OCI-LY7 (cell line): Measurements from ENCODE around the gene ECE1. TPM values are rescaled to one million over a fixed set of nuclear protein-coding genes. Genes with fewer than 3 reads are reported as not detected.
A peak's percentile ranks its signal among the peaks of the same experiment; 100 is the strongest.
"Not testable (repeated sequence)": the region's sequence is repeated elsewhere in the genome, so short reads cannot be mapped to it uniquely, and the experiment has no call there.

Experiments used
- BruUV-seq: library from RNA; stranded (reverse); fragments of 400-500 nt; replicated peaks from 2 replicates; lab custom pipeline; 2021; lab: Mats Ljungman, UMichigan
- CTCF ChIA-PET: fragments of 300-600 bp; sonication (Branson Sonifier 250); formaldehyde crosslinking; loops from one replicate; lab custom pipeline; 2022; ENCODE audit warnings: antibody characterized with exemption; ENCODE audit not compliant: unreplicated experiment; lab: Charles Lee
- POLR2A ChIA-PET: fragments of 300-600 bp; sonication (Branson Sonifier 250); formaldehyde crosslinking; loops from one replicate; lab custom pipeline; 2022; ENCODE audit warnings: antibody characterized with exemption; lab: Charles Lee
- DNase-seq: peaks from one replicate; pipeline ENCODE4 v3.0.0-alpha.2; 2015; ENCODE audit warnings: low spot score
- H2AFZ ChIP-seq: fragments of 200-600 bp; sonication (generic), shearing (Covaris generic); 2 replicates; pipeline ENCODE4 v1.6.1; 2014; ENCODE audit warnings: mild to moderate bottlenecking, antibody characterized with exemption, low read length, moderate library complexity
- H3K27ac ChIP-seq: fragments of 200-600 bp; sonication (generic); 2 replicates; pipeline ENCODE4 v1.5.1; 2014; ENCODE audit warnings: mixed run types, low read depth, mild to moderate bottlenecking, moderate library complexity, low read length, inconsistent platforms; ENCODE audit not compliant: poor library complexity, severe bottlenecking
- H3K36me3 ChIP-seq: fragments of 200-600 bp; sonication (generic); 2 replicates; pipeline ENCODE4 v1.6.1; 2014; ENCODE audit warnings: mild to moderate bottlenecking, antibody characterized with exemption, low read length, moderate library complexity, mixed read lengths; ENCODE audit not compliant: insufficient read depth
- H3K4me1 ChIP-seq: fragments of 200-600 bp; sonication (generic); 2 replicates; pipeline ENCODE4 v1.5.1; 2014; ENCODE audit warnings: mild to moderate bottlenecking, low read length; ENCODE audit not compliant: insufficient read depth, poor library complexity, severe bottlenecking
- H3K4me2 ChIP-seq: fragments of 200-600 bp; sonication (generic); 2 replicates; pipeline ENCODE4 v1.6.1; 2014; ENCODE audit warnings: mild to moderate bottlenecking, low read length
- H3K4me3 ChIP-seq: fragments of 200-600 bp; sonication (generic); 2 replicates; pipeline ENCODE4 v1.5.1; 2014; ENCODE audit warnings: mild to moderate bottlenecking, low read depth, low read length; ENCODE audit not compliant: poor library complexity, severe bottlenecking
- H3K79me2 ChIP-seq: fragments of 200-600 bp; sonication (generic); 2 replicates; pipeline ENCODE4 v1.6.1; 2016; ENCODE audit warnings: low read depth, mild to moderate bottlenecking, low read length, moderate library complexity, mixed read lengths; ENCODE audit not compliant: insufficient read depth
- H3K9me2 ChIP-seq: fragments of 200-600 bp; sonication (generic); 2 replicates; pipeline ENCODE4 v1.6.1; 2016; ENCODE audit warnings: mild to moderate bottlenecking, low read length, mixed read lengths; ENCODE audit not compliant: insufficient read depth
- H3K9me3 ChIP-seq: fragments of 200-600 bp; sonication (generic); 2 replicates; pipeline ENCODE4 v1.6.1; 2014; ENCODE audit warnings: mild to moderate bottlenecking, mixed run types, low read length, mixed read lengths
- H4K20me1 ChIP-seq: fragments of 200-600 bp; sonication (generic); 2 replicates; pipeline ENCODE4 v1.6.1; 2014; ENCODE audit warnings: mild to moderate bottlenecking, antibody characterized with exemption, low read length, moderate library complexity, mixed read lengths; ENCODE audit not compliant: insufficient read depth
- EZH2phosphoT487 ChIP-seq: fragments of 200-600 bp; sonication (generic); IDR thresholded peaks from 2 replicates; pipeline ENCODE4 v1.6.1; 2018; ENCODE audit warnings: low read depth, borderline replicate concordance, mild to moderate bottlenecking, mixed run types, antibody characterized with exemption, low read length, moderate library complexity, mixed read lengths
- intact Hi-C: fragments of 100-400 bp; cut with micrococcal nuclease; formaldehyde crosslinking; loops from one replicate; pipeline ENCODE4 v1.10.0; 2022; ENCODE audit not compliant: unreplicated experiment
- total RNA-seq, 2 experiments: library from RNA; depleted of rRNA in 1 of 2; stranded (reverse); fragments of >200 nt in 1 of 2; shearing (Covaris generic) in 1 of 2; gene quantifications; 2 replicates each; pipeline ENCODE4 v1.2.3, GENCODE V29; 2014 to 2022
- TF ChIP-seq, protein P1 (sequence below): fragments of 200-600 bp; sonication (generic); conservative IDR thresholded peaks from 2 replicates; pipeline ENCODE4 v1.5.1; 2014; ENCODE audit warnings: mild to moderate bottlenecking, antibody characterized with exemption, low read length, moderate library complexity, mixed read lengths

Gene ECE1
- total RNA-seq, 2 experiments from 2014 or later = 20.0 to 32.8 TPM

DNA sequence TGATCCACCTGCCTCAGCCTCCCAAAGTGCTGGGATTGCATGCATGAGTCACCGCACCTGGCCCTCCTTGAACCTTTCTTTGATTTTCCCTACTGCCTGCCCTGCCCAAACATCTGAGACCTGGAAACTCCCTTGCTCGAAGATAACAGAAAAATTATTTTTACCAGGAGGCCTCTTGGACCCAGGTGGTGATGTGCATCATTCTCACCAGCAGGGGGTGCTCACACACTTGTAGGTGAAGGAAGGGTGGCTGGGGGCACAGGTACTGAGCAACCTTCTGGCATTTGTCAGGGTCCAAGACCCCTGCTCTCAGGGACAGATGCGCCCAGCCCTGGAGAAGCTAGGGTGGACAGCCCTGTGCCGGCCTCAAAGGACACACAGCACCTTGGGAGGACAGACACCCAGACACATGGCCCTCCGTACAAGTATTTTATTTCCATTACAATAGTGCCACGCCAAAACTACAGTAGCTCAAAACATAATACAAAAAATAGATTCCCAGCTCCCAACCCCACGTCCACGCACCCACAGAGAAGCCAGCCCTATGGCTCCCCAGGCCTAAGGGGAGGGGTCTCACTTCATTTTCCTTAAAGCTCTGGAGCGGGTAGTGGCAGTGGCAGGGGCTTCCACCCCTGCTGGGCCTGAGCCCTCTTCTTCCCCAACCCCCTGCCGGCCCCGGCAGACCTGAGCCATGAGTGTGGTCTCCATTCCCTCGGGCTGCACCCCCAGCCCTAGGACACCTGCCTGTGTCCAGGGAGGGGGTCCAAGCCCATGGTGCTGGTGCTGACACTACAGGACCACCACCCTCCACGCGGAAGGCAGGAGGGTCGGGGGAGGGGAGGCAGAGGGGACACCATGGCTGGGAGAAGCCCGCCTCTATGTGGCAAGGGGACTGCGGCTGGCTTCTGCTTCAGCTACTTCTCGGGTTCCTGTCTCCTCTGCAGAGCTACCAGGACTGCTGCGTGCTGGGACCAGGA, 73.1 kb downstream of the ECE1 start:
- peak; percentile 71 for DNase-seq
- H3K9me3 ChIP-seq = no peaks in the 10 kb centered on the region
- no peaks in the 10 kb centered on the region for H3K9me2 ChIP-seq
- no peaks in the 10 kb centered on the region; the same call in 1 of the 2 replicates for H3K36me3 ChIP-seq
- TF ChIP-seq, protein P1, sequence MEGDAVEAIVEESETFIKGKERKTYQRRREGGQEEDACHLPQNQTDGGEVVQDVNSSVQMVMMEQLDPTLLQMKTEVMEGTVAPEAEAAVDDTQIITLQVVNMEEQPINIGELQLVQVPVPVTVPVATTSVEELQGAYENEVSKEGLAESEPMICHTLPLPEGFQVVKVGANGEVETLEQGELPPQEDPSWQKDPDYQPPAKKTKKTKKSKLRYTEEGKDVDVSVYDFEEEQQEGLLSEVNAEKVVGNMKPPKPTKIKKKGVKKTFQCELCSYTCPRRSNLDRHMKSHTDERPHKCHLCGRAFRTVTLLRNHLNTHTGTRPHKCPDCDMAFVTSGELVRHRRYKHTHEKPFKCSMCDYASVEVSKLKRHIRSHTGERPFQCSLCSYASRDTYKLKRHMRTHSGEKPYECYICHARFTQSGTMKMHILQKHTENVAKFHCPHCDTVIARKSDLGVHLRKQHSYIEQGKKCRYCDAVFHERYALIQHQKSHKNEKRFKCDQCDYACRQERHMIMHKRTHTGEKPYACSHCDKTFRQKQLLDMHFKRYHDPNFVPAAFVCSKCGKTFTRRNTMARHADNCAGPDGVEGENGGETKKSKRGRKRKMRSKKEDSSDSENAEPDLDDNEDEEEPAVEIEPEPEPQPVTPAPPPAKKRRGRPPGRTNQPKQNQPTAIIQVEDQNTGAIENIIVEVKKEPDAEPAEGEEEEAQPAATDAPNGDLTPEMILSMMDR = peak; percentile 94
- no peak for TF ChIP-seq EZH2phosphoT487
- CTCF ChIA-PET = no interaction called here
- intact Hi-C loops = loop anchor here (5.0 kb wide), 1 partner anchor 150 kb away; no protein-coding TSS in a partner anchor
- POLR2A ChIA-PET = no interaction called here
- peaks cover 6% of the 10 kb centered on the region for H3K4me1 ChIP-seq
- H2AFZ ChIP-seq = no peak overlapping the region
- no peak overlapping the region for H3K27ac ChIP-seq
- H4K20me1 ChIP-seq = no peaks in the 10 kb centered on the region
- H3K4me3 ChIP-seq = no peak overlapping the region
- no peaks in the 10 kb centered on the region for H3K79me2 ChIP-seq
- no TSS peak for BruUV-seq
- no peak overlapping the region for H3K4me2 ChIP-seq

DNA sequence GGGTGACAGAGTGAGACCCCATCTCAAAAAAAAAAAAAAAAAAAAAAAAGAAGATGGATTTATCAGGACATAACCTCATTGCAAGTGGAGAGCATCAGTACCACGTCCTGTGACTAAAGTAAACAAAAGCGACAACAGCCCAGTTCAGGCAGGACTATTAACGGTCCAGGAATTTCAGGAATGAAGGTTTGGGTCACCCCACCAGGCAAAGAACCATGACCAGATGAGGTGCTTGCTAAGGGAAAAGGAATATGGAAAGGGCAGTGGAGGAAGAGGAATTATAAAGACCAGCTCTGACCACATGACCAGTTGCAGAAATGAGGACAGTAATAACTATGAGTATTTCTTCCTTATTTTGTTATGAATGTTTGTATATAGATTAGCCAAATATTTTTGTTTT, 78.1 kb downstream of the ECE1 start:
- H3K4me2 ChIP-seq = no peak overlapping the region
- H3K9me2 ChIP-seq = no peaks in the 10 kb centered on the region
- BruUV-seq = no TSS peak
- H3K36me3 ChIP-seq = no peaks in the 10 kb centered on the region
- H3K79me2 ChIP-seq = no peaks in the 10 kb centered on the region
- H3K27ac ChIP-seq = no peak overlapping the region
- intact Hi-C loops = no loop called here
- no peak for TF ChIP-seq EZH2phosphoT487
- TF ChIP-seq, protein P1 = no peak
- CTCF ChIA-PET = no interaction called here
- no peak overlapping the region for H3K4me3 ChIP-seq
- H2AFZ ChIP-seq = no peak overlapping the region
- H3K4me1 ChIP-seq = peaks cover 6% of the 10 kb centered on the region
- no peak for DNase-seq
- no peaks in the 10 kb centered on the region for H4K20me1 ChIP-seq
- no peaks in the 10 kb centered on the region for H3K9me3 ChIP-seq
- POLR2A ChIA-PET = interaction anchor here (0.5 kb wide), 1 partner anchor 26 kb away, joined by 3 read pairs; no protein-coding TSS in a partner anchor

DNA sequence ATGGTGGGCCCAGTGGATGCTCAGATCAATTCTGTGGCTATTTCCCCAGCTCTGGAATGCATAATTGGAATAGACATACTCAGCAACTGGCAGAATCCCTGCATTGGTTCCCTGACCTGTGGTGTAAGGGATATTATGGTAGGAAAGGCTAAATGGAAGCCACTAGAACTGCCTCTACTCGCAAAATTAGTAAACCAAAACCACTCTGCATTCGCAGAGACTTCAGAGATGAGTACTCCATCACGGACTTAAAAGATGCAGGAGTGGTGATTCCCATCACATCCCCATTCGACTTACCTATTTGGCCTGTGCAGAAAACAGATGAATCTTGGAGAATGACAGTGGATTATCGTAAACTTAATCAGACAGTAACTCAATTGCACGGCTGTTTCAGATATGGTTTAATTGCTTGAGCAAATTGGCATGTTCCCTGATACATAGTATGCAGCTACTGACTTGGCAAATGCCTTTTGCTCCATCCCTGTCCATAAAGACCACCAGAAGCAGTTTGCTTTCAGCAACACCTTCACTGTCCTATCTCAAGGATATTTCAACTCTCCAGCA, 82.0 kb downstream of the ECE1 start:
- H3K4me2 ChIP-seq, H3K36me3 ChIP-seq, H3K4me1 ChIP-seq, H3K79me2 ChIP-seq, BruUV-seq, H3K9me3 ChIP-seq, H2AFZ ChIP-seq, intact Hi-C loops, H3K9me2 ChIP-seq, CTCF ChIA-PET, H4K20me1 ChIP-seq, H3K27ac ChIP-seq, DNase-seq, H3K4me3 ChIP-seq: not testable (repeated sequence)
- POLR2A ChIA-PET = interaction anchor here (0.6 kb wide), 1 partner anchor 164 kb away, joined by 5 read pairs; no protein-coding TSS in a partner anchor
